Choroid plexus epithelial cell (primary cell): Measurements from ENCODE around the gene RAPGEF3.

Experiments used
- DNase-seq: peaks from one replicate; pipeline ENCODE4 v3.0.0-alpha.2; 2010; ENCODE audit warnings: low read depth
- H3K4me3 ChIP-seq: 2 replicates; pipeline ENCODE4 v1.5.1; 2011; ENCODE audit warnings: low read depth, mild to moderate bottlenecking, control low read depth, low read length, moderate library complexity
- CTCF ChIP-seq: conservative IDR thresholded peaks from 2 replicates; pipeline ENCODE4 v1.5.1; 2011; ENCODE audit warnings: low read depth, mild to moderate bottlenecking, control low read depth, inconsistent platforms, low read length, moderate library complexity

Gene RAPGEF3

GRCh38 chr12:47763481-47764346 lies 5.0 kb upstream of the RAPGEF3 start:
- no peak for DNase-seq
- no peak overlapping the region for H3K4me3 ChIP-seq
- TF ChIP-seq CTCF = no peak

GRCh38 chr12:47762850-47763465 lies 4.3 kb upstream of the RAPGEF3 start:
- no peak for DNase-seq
- no peak for TF ChIP-seq CTCF
- no peak overlapping the region for H3K4me3 ChIP-seq

GRCh38 chr12:47758584-47758833 lies 171 bp downstream of the RAPGEF3 start:
- TF ChIP-seq CTCF = no peak
- DNase-seq = no peak
- peak overlapping the region; percentile 67 for H3K4me3 ChIP-seq

GRCh38 chr12:47757840-47758583 lies 668 bp downstream of the RAPGEF3 start:
- H3K4me3 ChIP-seq = peak overlapping the region; percentile 67
- no peak for DNase-seq
- TF ChIP-seq CTCF = no peak

GRCh38 chr12:47757364-47757839 lies 1.3 kb downstream of the RAPGEF3 start:
- no peak for TF ChIP-seq CTCF
- DNase-seq = no peak
- H3K4me3 ChIP-seq = peak overlapping the region; percentile 27

GRCh38 chr12:47755655-47756562 lies 2.8 kb downstream of the RAPGEF3 start:
- TF ChIP-seq CTCF = no peak
- H3K4me3 ChIP-seq = no peak overlapping the region
- DNase-seq = no peak
